KG1 (cell line): ENCODE measurements around the gene GPR17.

ENCODE experiments used
- DNase-seq: peaks from one replicate; lab custom pipeline; 2025; lab: John Stamatoyannopoulos, UW

GPR17 gene

DNA sequence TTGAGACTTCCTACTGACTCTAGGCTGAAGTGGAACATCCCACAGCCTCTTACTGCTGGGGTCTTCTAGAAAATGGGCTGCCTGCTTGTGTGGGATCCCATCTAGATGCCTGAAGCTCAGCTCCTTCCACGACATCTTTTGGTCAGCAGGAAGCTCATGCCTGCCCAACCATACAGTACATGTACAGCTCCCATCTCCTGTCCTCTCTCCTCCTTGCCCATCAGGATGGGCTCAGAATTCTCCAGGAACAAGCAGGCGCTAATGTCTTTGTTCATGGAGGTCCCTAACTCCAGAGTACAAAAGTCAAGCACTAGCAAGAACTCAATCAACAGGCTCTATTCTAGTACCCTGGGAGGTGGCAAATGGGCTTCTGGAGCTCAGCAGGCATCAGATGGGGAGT, 31.7 kb upstream of the GPR17 start:
- no peak for DNase-seq

- no peak for DNase-seq
Measured at GRCh38 chr2:127614731-127615130, 31.2 kb upstream of the GPR17 start.

DNA sequence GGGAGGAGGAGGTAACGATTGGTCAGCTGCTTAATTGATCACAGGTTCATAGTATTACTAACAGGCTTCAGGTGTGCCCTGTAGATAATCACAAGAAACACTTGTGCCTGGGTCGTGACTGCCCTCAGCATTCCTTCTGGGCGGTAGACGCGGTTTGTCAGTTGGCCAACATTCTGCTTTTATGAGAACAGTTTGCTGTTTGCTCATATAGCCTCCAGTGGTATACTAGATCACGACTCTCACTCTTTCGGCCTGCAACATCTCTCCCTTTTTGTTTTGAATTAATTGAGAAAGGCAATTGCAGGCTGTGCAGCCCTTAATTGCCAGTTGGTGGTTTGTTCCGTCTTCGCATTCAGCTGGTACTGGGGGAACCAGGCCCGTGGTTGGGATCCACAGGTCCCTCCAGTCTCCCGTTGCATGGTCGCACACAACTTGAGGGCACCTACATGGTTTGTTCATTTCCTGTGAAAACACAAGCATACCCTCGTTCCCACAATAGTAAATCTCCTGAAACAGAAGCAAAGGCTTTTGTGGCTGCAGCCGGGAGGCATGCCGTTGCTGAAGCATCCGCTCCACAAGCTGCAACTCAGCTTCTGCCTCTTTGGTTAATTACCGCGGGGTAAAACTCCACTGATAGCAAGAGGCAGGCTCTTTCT, 30.3 kb upstream of the GPR17 start:
- no peak for DNase-seq

DNA sequence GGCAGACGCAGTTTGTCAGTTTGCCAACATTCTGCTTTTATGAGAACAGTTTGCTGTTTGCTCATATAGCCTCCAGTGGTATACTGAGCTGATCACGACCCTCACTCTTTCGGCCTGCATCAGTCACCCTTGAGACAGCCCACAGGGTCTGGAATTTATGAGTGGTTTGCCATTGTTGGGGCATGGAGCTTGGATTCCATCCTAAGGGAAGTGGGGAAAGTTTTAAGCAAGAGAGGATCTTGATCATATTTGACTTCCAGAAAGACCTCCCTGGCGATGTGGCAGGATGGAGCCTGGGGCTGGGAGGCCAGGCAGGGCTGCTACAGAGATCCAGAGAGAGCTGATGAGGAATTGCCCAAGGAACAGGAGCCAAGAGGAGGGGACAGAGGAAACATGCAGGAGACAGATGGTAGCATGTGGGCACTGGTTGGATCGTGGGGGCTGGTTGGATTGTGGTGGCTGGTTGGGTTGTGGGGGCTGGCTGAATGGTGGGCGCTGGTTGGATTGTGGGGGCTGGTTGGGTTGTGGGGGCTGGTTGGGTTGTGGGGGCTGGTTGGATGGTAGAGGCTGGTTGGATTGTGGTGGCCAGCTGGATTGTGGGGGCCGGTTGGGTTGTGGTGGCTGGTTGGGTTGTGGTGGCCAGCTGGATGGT, 27.3 kb upstream of the GPR17 start:
- DNase-seq, result no peak

DNA sequence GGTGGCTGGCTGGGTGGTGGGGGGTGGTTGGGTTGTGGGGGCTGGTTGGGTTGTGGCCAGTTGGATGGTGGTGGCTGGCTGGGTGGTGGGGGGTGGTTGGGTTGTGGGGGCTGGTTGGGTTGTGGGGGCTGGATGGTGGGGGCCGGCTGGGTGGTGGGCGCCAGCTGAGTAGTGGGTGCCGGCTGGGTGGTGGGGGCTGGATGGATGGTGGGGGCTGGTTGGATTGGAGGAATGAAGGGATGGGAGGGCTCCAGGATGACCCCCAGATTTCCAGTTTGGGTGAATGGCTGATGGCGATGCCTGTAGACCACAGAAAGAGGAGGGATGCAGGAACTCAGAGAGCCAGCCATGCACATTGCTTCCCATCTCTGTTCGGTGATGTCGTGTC, 26.8 kb upstream of the GPR17 start:
- no peak for DNase-seq

DNA sequence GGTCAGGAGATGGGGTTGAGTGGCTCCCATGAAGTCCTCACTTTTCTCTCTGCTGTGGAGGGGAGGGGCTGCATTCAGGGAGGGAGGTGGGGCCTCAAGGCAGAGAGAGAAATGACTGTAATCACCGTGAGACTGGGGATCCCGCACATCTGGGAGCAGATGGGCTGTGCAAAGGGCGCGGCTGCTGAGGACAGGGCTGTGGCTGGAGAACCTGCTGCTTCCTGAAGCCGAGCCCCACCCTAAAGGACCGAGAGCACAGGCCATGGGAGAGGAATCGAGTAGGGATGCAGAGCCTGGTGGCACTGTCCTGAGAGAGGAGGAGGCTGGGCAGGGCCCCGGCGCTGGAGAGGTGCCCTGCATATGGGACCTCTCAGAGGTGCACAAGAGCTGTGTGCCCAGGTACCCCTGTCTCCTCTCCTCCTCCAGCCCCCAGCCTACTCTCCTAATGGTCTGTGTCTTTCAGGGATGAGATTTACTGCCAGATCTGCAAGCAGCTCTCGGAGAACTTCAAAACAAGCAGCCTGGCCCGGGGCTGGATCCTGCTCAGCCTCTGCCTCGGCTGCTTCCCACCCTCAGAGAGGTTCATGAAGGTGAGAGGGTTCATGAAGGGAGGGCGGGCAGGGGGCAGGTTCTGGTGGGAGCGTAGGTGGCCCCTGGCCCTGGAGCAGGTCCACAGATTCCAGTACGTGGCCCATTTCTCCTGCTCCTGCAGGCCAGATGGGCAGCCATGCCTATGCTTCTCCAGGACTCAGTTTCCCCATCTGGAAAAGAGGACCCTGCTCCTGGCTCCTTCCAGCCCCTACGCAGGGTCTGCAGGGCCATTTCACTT, 25.9 kb upstream of the GPR17 start:
- no peak for DNase-seq

- no peak for DNase-seq
Measured at GRCh38 chr2:127620866-127621265, 25.1 kb upstream of the GPR17 start.

GRCh38 chr2:127621981-127622431, 23.9 kb upstream of the GPR17 start:
- DNase-seq, result no peak

- no peak for DNase-seq
Measured at GRCh38 chr2:127622561-127623387, 23.2 kb upstream of the GPR17 start.

DNA sequence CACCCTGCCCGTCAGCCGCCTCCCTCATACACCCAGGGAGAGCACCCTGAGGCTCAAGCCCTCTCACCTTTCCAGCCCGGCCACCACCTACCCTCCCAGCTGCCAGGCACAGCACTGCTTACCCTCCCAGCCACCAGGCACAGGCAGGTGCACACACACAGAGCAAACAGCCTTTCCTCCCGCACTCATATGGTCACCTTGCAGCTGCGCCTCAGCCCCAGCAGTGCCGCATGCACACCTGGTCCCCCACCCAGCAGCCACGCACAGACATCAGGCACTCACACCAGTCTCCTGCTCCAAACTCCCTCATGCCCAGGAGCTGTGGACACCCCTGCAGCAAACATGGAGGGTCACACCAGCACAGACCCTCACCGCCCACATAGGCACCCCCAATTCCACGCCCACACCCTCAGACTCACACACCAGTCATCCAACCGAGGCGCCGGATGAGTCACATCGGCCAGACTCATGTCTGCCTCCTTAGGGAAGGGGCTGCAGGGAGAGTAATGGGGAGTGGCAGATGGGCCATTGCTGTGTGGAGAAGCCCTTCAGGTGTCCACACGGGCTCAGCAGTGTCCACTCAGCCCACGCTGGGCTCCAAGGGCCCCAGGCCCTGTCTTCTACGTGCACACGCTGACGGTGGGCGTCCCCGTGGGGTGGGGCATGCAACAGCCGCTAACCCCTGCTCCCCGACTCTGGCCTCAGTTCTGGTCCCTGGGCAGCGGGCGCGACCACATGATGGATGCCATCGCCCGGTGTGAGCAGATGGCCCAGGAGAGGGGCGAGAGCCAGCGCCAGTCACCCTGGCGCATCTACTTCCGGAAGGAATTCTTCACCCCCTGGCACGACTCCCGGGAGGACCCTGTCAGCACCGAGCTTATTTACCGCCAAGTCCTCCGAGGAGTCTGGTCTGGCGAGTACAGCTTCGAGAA, 22.3 kb upstream of the GPR17 start:
- DNase-seq, result no peak

- DNase-seq, result no peak
Measured at GRCh38 chr2:127624320-127624755, 21.6 kb upstream of the GPR17 start.

- no peak for DNase-seq
Measured at GRCh38 chr2:127624756-127625571, 21.0 kb upstream of the GPR17 start.

- DNase-seq, result no peak
Measured at GRCh38 chr2:127625572-127625951, 20.4 kb upstream of the GPR17 start.

GRCh38 chr2:127626175-127626574, 19.8 kb upstream of the GPR17 start:
- no peak for DNase-seq

- DNase-seq, result no peak
Measured at GRCh38 chr2:127626917-127627739, 18.8 kb upstream of the GPR17 start.

DNA sequence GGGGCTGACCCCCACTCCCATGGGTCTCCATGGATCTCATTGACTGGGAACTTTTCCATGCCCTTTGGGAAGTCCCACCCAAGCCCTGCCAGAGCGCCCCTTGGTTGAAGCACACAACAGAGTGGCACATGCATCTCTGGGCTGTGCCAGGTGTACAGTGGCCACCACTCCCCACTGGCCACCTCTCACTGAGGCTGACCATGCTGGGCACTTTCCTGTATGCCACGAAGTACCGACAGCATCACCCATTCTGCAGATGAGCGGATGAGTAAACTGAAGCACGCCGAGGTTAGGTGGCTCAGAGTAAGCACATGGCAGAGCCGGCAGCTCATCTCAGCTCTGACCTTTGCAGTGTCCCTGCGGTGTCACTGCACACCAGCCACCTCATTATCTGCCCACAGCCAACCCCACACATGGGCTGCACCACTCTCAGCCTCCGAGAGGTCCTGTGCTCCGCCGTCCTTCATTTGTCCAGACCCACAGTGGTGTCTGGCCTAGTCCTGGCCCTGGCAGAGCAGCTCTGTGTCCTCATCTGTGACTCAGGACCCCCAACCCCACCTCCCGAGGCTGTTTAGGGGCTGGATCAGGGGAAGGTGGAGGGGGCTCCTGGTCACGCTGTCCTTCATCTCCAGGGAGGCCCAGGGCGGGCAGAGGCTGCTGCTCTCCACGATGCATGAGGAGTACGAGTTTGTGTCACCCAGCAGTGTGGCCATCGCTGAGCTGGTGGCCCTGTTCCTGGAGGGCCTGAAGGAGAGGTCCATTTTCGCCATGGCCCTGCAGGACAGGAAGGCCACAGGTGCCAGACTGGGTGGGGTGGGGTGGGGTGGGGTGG, 18.0 kb upstream of the GPR17 start:
- DNase-seq, result no peak

DNA sequence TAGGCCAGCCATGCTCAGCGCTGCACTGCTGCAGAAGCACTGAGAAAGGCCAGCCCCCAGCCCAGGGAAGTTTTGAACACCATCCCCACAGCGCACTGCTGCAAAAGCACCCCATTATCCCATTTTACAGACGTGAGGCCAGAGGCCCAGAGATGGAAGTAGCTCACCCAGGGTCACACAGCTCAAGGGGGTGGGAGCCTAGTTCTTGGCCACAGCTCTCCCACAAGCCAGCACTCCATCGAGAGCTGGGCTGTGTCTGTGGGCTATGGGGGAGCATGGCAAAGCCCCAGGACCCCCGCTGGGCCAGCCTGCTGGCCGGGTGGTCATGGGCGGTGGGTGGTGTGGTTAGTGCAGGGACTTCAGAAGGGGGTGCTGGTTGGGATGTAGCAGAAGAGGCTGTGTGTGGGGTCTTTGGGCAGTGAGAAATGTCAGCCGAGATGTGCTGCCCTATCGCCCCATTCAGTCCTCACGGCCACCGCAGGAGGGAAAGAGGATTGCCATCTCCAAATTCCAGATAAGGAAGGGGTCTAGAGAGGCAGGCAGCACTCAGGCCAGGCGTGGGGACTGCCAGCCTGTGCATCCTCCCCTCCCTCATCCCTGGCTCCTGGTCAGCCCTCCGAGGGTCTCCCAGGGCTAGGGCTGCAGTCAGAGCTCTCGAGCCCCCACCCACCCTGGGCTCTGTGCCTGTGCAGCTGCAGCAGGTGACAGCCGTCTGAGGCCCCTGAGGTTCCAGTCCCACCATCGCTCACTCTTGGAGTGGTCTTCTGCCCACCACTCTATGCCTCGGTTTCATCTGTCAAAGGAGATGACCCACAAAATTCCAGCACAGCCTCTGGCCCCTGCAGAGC, 17.0 kb upstream of the GPR17 start:
- no peak for DNase-seq
